ENCODE measurements around the gene EIF3K.

EIF3K gene

GRCh38 chr19:38632476-38633213 lies 13.7 kb downstream of the EIF3K start:
- DNase-seq (ENCODE audit: extremely low spot score), result no peak
- TF ChIP-seq BHLHE40 (IDR thresholded peaks at IDR 0.05; ENCODE audit: borderline replicate concordance) (no peak), ELF4 (IDR thresholded peaks at IDR 0.05) (no peak), HDGF (IDR thresholded peaks at IDR 0.05; ENCODE audit: borderline replicate concordance) (no peak), FOXA1 (IDR thresholded peaks at IDR 0.05) (no peak), NFRKB (IDR thresholded peaks at IDR 0.05) (no peak), ZNF384 (IDR thresholded peaks at IDR 0.05) (no peak), FOXK2 (IDR thresholded peaks at IDR 0.05) (no peak), SP1 (IDR thresholded peaks at IDR 0.05) (no peak), FOXM1 (IDR thresholded peaks at IDR 0.05; ENCODE audit: borderline replicate concordance) (no peak), ARNT (IDR thresholded peaks at IDR 0.05) (no peak), SUZ12 (IDR thresholded peaks at IDR 0.05) (no peak), LEF1 (IDR thresholded peaks at IDR 0.05; ENCODE audit: borderline replicate concordance) (no peak), L3MBTL2 (conservative IDR thresholded peaks at IDR 0.05) (no peak), CTBP1 (IDR thresholded peaks at IDR 0.05; ENCODE audit: borderline replicate concordance) (no peak)
- CTCF ChIA-PET, result interaction anchor here (0.6 to 2.3 kb wide), 2 partner anchors 14 to 163 kb away, joined by 6 to 19 read pairs; partner anchors contain the start of gene ACTN4
- POLR2A ChIA-PET, result interaction anchor here (2.0 kb wide), 1 partner anchor 89 kb away, joined by 5 read pairs; no protein-coding TSS in a partner anchor

GRCh38 chr19:38634757-38635482 lies 15.9 kb downstream of the EIF3K start:
- ChIA-PET CTCF (interaction anchor here (0.6 to 2.3 kb wide), 12 partner anchors 9 to 409 kb away, joined by 3 to 19 read pairs (median 4); partner anchors contain the start of genes ACTN4, EIF3K and FAM98C), POLR2A (interaction anchor here (1.0 to 1.8 kb wide), 4 partner anchors 12 to 232 kb away, joined by 3 to 10 read pairs (median 6); partner anchors contain the start of genes ACTN4, EIF3K and FAM98C)
- peak; percentile 78 for DNase-seq (ENCODE audit: extremely low spot score)
- TF ChIP-seq TARDBP (IDR thresholded peaks at IDR 0.05), result no peak
- no peak for TF ChIP-seq FOXK2 (IDR thresholded peaks at IDR 0.05)
- no peak for TF ChIP-seq PKNOX1 (IDR thresholded peaks at IDR 0.05)
- no peak for TF ChIP-seq BHLHE40 (IDR thresholded peaks at IDR 0.05; ENCODE audit: borderline replicate concordance)
- TF ChIP-seq SP1 (IDR thresholded peaks at IDR 0.05), result no peak
- TF ChIP-seq L3MBTL2 (conservative IDR thresholded peaks at IDR 0.05), result no peak
- TF ChIP-seq HDGF (IDR thresholded peaks at IDR 0.05; ENCODE audit: borderline replicate concordance), result no peak
- no peak for TF ChIP-seq ARNT (IDR thresholded peaks at IDR 0.05)
- no peak for TF ChIP-seq FOXA1 (IDR thresholded peaks at IDR 0.05)
- TF ChIP-seq LEF1 (IDR thresholded peaks at IDR 0.05; ENCODE audit: borderline replicate concordance), result no peak
- TF ChIP-seq ZNF384 (IDR thresholded peaks at IDR 0.05), result no peak
- TF ChIP-seq ELF4 (IDR thresholded peaks at IDR 0.05), result no peak
- no peak for TF ChIP-seq FOXM1 (IDR thresholded peaks at IDR 0.05; ENCODE audit: borderline replicate concordance)
- no peak for TF ChIP-seq SUZ12 (IDR thresholded peaks at IDR 0.05)

- POLR2A ChIA-PET, result interaction anchor here (1.6 to 1.8 kb wide), 2 partner anchors 17 to 92 kb away, joined by 4 to 10 read pairs; partner anchors contain the start of gene EIF3K
- TF ChIP-seq SUZ12 (IDR thresholded peaks at IDR 0.05) (no peak), ELF4 (IDR thresholded peaks at IDR 0.05) (no peak), HDGF (IDR thresholded peaks at IDR 0.05; ENCODE audit: borderline replicate concordance) (no peak), ARNT (IDR thresholded peaks at IDR 0.05) (no peak), TARDBP (IDR thresholded peaks at IDR 0.05) (no peak), ZNF384 (IDR thresholded peaks at IDR 0.05) (no peak), SP1 (IDR thresholded peaks at IDR 0.05) (no peak), LEF1 (IDR thresholded peaks at IDR 0.05; ENCODE audit: borderline replicate concordance) (no peak), NFRKB (IDR thresholded peaks at IDR 0.05) (no peak), CTBP1 (IDR thresholded peaks at IDR 0.05; ENCODE audit: borderline replicate concordance) (no peak), FOXM1 (IDR thresholded peaks at IDR 0.05; ENCODE audit: borderline replicate concordance) (no peak), PKNOX1 (IDR thresholded peaks at IDR 0.05) (no peak), FOXA1 (IDR thresholded peaks at IDR 0.05) (no peak), L3MBTL2 (conservative IDR thresholded peaks at IDR 0.05) (no peak), BHLHE40 (IDR thresholded peaks at IDR 0.05; ENCODE audit: borderline replicate concordance) (no peak), FOXK2 (IDR thresholded peaks at IDR 0.05) (no peak)
- CTCF ChIA-PET, result interaction anchor here (0.9 to 2.0 kb wide), 9 partner anchors 9 to 233 kb away, joined by 3 to 13 read pairs (median 4); partner anchors contain the start of genes EIF3K, FAM98C and MAP4K1
- no peak for DNase-seq (ENCODE audit: extremely low spot score)
These were observed 16.8 kb downstream of the EIF3K start for GRCh38 chr19:38635483-38636399.

- POLR2A ChIA-PET, result interaction anchor here (1.1 kb wide), 1 partner anchor 9 kb away, joined by 3 read pairs; the partner anchor contains the start of gene ACTN4
- no peak for DNase-seq (ENCODE audit: extremely low spot score)
- TF ChIP-seq FOXA1 (IDR thresholded peaks at IDR 0.05) (no peak), SP1 (IDR thresholded peaks at IDR 0.05) (no peak), BHLHE40 (IDR thresholded peaks at IDR 0.05; ENCODE audit: borderline replicate concordance) (no peak), L3MBTL2 (conservative IDR thresholded peaks at IDR 0.05) (no peak), ARNT (IDR thresholded peaks at IDR 0.05) (no peak), HDGF (IDR thresholded peaks at IDR 0.05; ENCODE audit: borderline replicate concordance) (no peak), PKNOX1 (IDR thresholded peaks at IDR 0.05) (no peak), TARDBP (IDR thresholded peaks at IDR 0.05) (no peak), LEF1 (IDR thresholded peaks at IDR 0.05; ENCODE audit: borderline replicate concordance) (no peak), SUZ12 (IDR thresholded peaks at IDR 0.05) (no peak), ZNF384 (IDR thresholded peaks at IDR 0.05) (no peak), CTBP1 (IDR thresholded peaks at IDR 0.05; ENCODE audit: borderline replicate concordance) (no peak)
- CTCF ChIA-PET, result no interaction called here
These were observed 19.5 kb downstream of the EIF3K start for GRCh38 chr19:38638461-38638860.

All from HEK293T (cell line).